ENCODE results near the gene TMEM120B.
A peak's percentile ranks its signal among the peaks of the same experiment; 100 is the strongest.
"Not testable (repeated sequence)": the region's sequence is repeated elsewhere in the genome, so short reads cannot be mapped to it uniquely, and the experiment has no call there.

Gene TMEM120B

DNA sequence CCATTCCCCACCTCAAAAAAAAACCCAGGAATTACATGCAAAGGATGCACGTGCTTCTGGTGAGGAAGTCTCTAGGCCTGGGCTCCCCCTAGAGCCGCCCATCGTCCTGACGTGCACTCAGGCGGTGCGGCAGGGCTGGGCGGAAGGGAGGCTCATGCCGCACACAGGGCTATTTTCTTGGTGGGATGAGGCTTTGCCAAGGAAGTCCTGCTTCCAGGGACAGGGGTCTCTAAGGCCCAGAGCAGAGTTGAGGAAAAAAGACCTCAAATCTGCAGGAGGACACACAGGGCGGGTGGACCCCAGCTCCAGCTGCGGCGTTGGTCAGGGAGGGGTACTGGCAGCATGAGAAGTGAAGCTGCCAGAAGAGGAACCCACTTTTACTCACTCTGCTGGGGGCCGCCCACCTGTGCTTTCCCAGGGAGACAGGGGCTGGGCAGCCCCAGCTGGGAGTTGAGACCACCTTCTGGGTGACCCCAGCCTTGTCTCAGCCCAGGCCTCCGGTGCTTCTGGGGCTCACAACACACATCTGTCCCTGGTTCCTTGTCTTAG, 76.8 kb downstream of the TMEM120B start:
- Histone ChIP-seq H3K9me3 (ENCODE audit: control insufficient read depth, insufficient read depth, low read depth, low read length) (no peaks in the 10 kb centered on the region), H3K4me1 (ENCODE audit: control insufficient read depth, insufficient read depth, low read length) (no peaks in the 10 kb centered on the region), H3K4me3 (ENCODE audit: low read depth, low read length) (no peak overlapping the region), H3K27ac (ENCODE audit: extremely low read depth, low read depth, low read length) (no peak overlapping the region), H3K36me3 (ENCODE audit: control insufficient read depth in 2 of 2, insufficient read depth in 1 of 2, low read length in 2 of 2) (no peaks in the 10 kb centered on the region)
- ChIA-PET CTCF (interaction anchor here (0.6 to 9.8 kb wide), 2 partner anchors 9 to 31 kb away, joined by 5 to 238 read pairs; no protein-coding TSS in a partner anchor), POLR2A (no interaction called here)
- TF ChIP-seq, protein P1, sequence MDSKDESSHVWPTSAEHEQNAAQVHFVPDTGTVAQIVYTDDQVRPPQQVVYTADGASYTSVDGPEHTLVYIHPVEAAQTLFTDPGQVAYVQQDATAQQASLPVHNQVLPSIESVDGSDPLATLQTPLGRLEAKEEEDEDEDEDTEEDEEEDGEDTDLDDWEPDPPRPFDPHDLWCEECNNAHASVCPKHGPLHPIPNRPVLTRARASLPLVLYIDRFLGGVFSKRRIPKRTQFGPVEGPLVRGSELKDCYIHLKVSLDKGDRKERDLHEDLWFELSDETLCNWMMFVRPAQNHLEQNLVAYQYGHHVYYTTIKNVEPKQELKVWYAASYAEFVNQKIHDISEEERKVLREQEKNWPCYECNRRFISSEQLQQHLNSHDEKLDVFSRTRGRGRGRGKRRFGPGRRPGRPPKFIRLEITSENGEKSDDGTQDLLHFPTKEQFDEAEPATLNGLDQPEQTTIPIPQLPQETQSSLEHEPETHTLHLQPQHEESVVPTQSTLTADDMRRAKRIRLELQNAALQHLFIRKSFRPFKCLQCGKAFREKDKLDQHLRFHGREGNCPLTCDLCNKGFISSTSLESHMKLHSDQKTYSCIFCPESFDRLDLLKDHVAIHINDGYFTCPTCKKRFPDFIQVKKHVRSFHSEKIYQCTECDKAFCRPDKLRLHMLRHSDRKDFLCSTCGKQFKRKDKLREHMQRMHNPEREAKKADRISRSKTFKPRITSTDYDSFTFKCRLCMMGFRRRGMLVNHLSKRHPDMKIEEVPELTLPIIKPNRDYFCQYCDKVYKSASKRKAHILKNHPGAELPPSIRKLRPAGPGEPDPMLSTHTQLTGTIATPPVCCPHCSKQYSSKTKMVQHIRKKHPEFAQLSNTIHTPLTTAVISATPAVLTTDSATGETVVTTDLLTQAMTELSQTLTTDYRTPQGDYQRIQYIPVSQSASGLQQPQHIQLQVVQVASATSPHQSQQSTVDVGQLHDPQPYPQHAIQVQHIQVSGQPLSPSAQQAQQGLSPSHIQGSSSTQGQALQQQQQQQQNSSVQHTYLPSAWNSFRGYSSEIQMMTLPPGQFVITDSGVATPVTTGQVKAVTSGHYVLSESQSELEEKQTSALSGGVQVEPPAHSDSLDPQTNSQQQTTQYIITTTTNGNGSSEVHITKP (tag by site-specific recombination; IDR thresholded peaks at IDR 0.05), result no peak
- TF ChIP-seq ZNF211 (tag by site-specific recombination; IDR thresholded peaks at IDR 0.05; ENCODE audit: low read depth), result no peak
- TF ChIP-seq ZBTB20 (tag by site-specific recombination; IDR thresholded peaks at IDR 0.05), result no peak
- no peak for TF ChIP-seq ZBTB48 (tag by site-specific recombination; IDR thresholded peaks at IDR 0.05)

DNA sequence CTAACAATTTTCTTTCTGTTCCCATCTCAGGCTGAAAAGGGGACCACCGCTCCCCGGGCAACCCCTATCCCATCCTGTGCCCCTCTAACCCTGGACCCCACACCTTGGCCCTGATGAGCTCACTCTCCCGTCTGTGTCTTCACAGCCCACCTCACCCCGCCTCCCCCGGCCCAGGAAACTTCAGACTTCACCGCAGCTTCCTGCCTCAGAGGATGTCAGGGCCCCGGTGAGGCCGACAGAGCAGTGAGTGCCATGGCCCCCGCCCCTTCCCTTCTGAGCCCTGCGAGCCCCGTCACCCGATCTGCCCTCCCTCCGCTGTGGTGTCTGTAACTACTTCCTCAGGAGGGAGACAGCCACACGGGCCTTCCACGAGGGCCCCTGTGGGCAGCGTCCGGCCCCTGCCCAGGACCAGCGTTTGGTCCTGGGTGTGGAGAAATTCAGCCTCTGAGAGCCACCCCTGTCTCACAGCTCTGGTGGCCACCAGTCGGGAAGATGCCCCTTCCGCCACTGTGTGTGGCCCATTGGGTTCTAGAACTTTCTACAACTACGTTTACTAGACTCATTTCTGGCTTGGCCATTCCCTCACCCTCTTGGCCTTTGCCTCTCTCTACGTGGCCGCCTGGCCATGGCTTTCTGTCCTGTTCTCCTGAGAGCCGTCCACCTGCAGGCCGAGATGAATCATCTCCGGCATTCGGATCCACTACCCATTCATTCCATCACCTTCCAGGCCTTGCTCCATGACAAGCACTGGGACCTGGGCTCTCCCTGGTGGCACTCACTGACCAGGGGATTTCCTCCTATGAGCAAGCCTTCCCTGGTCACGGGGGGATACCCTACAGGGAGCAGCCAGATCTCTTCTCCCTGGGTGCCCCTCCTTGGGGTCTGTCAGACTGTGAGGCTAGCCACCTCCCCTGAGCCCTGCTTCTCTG, 77.5 kb downstream of the TMEM120B start:
- TF ChIP-seq ZNF175 (tag by site-specific recombination; IDR thresholded peaks at IDR 0.05) (no peak), ZNF335 (tag by site-specific recombination; conservative IDR thresholded peaks at IDR 0.05) (no peak), ZNF776 (tag by site-specific recombination; IDR thresholded peaks at IDR 0.05; ENCODE audit: borderline replicate concordance) (no peak), ZNF626 (tag by site-specific recombination; IDR thresholded peaks at IDR 0.05) (no peak), GLIS1 (tag by site-specific recombination; IDR thresholded peaks at IDR 0.05) (peak; percentile 62)
- TF ChIP-seq, protein P2, sequence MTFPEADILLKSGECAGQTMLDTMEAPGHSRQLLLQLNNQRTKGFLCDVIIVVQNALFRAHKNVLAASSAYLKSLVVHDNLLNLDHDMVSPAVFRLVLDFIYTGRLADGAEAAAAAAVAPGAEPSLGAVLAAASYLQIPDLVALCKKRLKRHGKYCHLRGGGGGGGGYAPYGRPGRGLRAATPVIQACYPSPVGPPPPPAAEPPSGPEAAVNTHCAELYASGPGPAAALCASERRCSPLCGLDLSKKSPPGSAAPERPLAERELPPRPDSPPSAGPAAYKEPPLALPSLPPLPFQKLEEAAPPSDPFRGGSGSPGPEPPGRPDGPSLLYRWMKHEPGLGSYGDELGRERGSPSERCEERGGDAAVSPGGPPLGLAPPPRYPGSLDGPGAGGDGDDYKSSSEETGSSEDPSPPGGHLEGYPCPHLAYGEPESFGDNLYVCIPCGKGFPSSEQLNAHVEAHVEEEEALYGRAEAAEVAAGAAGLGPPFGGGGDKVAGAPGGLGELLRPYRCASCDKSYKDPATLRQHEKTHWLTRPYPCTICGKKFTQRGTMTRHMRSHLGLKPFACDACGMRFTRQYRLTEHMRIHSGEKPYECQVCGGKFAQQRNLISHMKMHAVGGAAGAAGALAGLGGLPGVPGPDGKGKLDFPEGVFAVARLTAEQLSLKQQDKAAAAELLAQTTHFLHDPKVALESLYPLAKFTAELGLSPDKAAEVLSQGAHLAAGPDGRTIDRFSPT (tag by site-specific recombination; IDR thresholded peaks at IDR 0.05), result no peak
- TF ChIP-seq, protein P1 (tag by site-specific recombination; IDR thresholded peaks at IDR 0.05), result no peak
- H3K4me1 ChIP-seq (ENCODE audit: control insufficient read depth, insufficient read depth, low read length), result no peaks in the 10 kb centered on the region; the same call in 1 of the 2 replicates
- ChIA-PET CTCF (interaction anchor here (9.0 to 9.8 kb wide), 2 partner anchors 10 to 19 kb away, joined by 238 to 393 read pairs; partner anchors contain the start of gene SETD1B), POLR2A (interaction anchor here (1.2 kb wide), 1 partner anchor 13 kb away, joined by 5 read pairs; no protein-coding TSS in a partner anchor)
- no peak overlapping the region for H3K27ac ChIP-seq (ENCODE audit: extremely low read depth, low read depth, low read length)
- H3K4me3 ChIP-seq (ENCODE audit: low read depth, low read length), result no peak overlapping the region
- no peaks in the 10 kb centered on the region for H3K9me3 ChIP-seq (ENCODE audit: control insufficient read depth, insufficient read depth, low read depth, low read length)
- peaks cover 0 to under 1% of the 10 kb centered on the region in 2 experiments; a peak in 1 of 3 replicates for H3K36me3 ChIP-seq (ENCODE audit: control insufficient read depth in 2 of 2, insufficient read depth in 1 of 2, low read length in 2 of 2)

DNA sequence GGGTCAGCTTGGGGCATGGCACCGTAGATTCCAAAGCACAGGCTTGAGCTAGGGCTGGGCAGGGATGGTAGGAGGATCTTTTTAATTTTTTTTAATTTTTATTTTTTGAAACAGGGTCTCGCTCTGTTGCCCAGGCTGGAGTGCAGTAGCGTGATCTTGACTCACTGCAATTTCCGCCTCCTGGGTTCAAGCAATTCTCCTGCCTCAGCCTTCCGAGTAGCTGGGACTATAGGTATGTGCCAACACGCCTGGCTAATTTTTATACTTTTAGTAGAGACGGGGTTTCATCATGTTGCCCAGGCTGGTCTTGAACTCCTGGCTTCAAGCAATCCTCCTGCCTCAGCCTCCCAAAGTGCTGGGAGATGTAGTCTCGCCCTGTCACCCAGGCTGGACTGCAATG, 78.2 kb downstream of the TMEM120B start:
- not testable (repeated sequence) for H3K27ac ChIP-seq (ENCODE audit: extremely low read depth, low read depth, low read length); H3K9me3 ChIP-seq (ENCODE audit: control insufficient read depth, insufficient read depth, low read depth, low read length); H3K4me1 ChIP-seq (ENCODE audit: control insufficient read depth, insufficient read depth, low read length); H3K4me3 ChIP-seq (ENCODE audit: low read depth, low read length); H3K36me3 ChIP-seq (ENCODE audit: control insufficient read depth in 2 of 2, insufficient read depth in 1 of 2, low read length in 2 of 2)
- CTCF ChIA-PET, result interaction anchor here (0.7 to 9.8 kb wide), 4 partner anchors 11 to 96 kb away, joined by 3 to 393 read pairs (median 222); partner anchors contain the start of gene SETD1B
- POLR2A ChIA-PET, result interaction anchor here (1.2 kb wide), 1 partner anchor 12 kb away, joined by 5 read pairs; no protein-coding TSS in a partner anchor

All from HEK293 (cell line).